GM21381 (cell line): ENCODE measurements around the gene RNF146.
"Not testable (repeated sequence)": the region's sequence is repeated elsewhere in the genome, so short reads cannot be mapped to it uniquely, and the experiment has no call there.

Experiments used
- ATAC-seq: cut with Tn5 transposase; IDR thresholded peaks from one replicate; pipeline ENCODE4 v1.9.1; 2021; ENCODE audit warnings: mild to moderate bottlenecking, moderate library complexity; ENCODE audit not compliant: unreplicated experiment

RNF146 gene

GRCh38 chr6:127266178-127266891, at the start of gene RNF146:
Gene RNF146, plus strand, starts transcription at chr6:127266864. Its CDS starts 13,475 bp downstream, at chr6:127280339.
- ATAC-seq: peak; percentile 81

DNA sequence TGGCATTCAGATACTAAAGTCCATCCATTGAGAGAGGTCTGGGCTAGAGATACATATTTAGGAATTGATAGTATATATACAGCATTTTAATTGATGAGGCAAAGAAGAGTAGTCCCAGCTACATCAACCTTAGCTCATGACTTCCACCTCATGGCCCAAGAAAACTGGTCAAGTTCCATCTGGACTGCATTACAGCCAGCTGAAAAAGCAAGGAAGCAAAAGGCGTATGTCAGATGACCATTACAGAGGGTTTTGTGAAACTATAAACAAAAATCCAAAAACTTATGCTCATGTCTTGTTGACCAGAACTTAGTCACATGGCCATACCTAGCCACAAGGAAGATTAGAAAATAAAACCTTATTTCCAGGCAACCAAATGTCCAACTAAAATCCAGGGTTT, 46.8 kb upstream of the RNF146 start:
- ATAC-seq: no peak

- no peak for ATAC-seq
Observed at GRCh38 chr6:127221201-127221600, 45.5 kb upstream of the RNF146 start.

DNA sequence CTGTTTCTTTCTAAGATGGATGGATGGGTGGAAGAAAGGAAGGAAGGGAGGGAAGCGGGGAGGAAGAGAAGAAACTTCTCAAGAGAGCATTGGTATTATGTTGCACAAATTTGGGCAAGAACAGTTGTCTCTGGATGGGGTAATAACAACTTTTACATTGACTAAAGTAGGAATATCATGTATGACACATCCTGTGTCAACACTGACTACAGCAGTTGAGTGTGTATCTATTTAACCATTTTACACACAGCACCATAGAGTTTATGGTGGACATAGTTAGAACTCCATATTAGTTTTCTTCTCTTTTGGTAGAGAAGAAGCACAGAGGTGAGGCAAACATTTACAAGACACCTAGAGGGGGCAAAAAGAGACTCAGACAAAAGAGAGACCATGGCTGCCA, 44.2 kb upstream of the RNF146 start:
- ATAC-seq: no peak

DNA sequence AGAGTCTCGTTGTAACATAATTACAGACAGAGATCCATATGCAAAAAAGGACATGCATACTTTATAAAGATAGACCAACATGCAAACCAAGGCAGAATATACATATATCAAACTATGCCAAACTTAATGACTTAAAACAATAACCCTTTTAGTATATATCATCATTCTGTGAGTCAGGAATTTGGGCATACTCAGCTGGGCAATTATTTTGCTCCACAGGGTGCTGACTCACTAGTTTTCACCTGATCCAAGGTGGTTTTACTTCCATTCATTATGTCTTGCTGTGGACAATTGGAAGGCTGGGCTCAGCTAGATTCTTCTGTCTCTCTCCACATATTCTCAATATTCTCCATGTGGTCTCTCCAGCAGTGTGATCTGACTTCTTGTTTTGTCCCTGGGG, 41.2 kb upstream of the RNF146 start:
- ATAC-seq: no peak

DNA sequence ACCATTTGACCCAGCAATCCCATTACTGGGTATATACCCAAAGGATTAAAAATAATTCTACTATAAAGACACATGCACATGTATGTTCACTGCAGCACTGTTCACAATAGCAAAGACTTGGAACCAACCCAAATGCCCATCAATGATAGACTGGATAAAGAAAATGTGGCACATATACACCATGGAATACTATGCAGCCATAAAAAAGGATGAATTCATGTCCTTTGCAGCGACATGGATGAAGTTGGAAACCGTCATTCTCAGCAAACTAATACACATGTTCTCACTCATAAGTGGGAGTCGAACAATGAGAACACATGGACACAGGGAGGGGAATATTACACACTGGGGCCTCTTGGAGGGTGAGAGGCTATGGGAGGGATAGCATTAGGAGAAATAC, 32.8 kb upstream of the RNF146 start:
- not testable (repeated sequence) for ATAC-seq

GRCh38 chr6:127243501-127243900, 23.2 kb upstream of the RNF146 start:
- ATAC-seq: no peak

GRCh38 chr6:127247114-127248096, 19.3 kb upstream of the RNF146 start:
- no peak for ATAC-seq

DNA sequence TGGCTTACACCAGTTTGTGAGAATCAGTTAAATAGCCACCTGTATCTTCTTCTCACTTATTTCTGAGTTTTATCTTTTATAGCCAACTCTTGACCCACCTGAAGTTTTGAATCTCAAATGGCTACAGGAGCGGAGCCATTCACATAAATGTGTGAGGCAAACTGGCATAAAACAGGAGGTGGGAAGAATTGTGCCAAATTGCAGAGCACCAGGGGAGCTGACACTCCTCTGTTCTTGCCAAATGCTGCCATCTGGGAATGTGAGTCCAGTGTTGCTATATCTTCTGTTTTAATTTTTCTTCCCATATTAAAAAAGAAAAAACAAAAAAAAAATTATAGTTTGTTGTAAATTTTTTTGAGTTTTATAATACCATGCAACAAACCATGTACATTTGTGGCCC, 17.0 kb upstream of the RNF146 start:
- no peak for ATAC-seq

- ATAC-seq: no peak
Observed at GRCh38 chr6:127255286-127255685, 11.4 kb upstream of the RNF146 start.

GRCh38 chr6:127262896-127263295, 3.8 kb upstream of the RNF146 start:
- no peak for ATAC-seq

DNA sequence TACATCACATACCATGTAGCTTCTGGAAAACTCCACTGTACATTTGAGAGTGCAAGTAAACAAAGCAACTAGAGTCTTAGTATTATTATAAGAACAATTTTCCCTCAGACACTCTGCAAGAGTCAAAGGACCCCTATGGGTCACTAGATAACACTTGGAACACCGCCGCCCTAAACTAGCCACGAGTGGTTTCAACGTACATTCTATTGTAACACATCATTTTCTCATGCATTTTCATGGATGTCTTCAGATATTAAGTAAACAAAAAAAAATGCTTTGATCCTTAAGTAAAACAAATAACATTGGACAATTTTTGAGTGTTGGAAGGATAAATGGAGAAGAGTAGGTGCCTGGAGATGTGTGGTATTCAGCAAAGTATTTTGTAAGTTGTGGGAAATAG, 3.2 kb upstream of the RNF146 start:
- ATAC-seq: no peak

DNA sequence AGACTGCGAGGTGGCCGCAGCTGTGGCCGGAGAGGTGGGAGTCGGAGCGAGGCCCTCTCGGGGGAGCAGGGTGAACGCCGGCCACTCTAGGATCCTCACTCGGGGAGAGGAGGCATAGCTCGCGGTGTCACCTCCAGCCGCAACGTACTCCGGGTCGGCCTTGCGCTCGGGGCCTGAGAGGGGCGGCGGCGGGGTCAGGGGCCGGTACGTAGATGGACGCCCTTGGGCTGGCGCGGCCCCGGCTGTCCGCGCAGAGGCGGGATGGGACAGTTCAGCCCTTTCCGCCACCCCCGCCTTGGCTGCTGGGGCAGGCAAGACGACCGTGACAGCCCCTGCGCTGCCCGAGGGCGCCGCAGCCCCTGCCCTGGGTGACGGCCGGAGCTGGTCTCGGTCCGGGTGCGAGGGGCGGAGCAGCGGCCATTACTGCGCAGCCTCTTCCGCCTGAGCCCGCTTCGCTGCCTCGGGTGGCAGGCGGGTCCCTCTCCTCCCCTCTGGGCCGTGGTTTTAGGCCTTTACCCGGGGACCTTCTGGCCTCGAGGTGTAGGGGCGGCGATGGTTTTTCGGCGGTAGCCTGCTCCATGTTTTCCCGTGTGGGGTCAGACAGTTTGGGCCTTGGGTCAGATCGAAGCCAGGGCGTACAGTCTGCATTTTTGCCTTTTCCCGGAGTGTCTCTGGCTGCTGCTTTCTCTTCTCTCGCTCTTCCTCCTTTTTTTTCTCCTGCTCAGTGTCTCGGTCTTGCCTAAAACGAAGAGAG, 405 bp downstream of the RNF146 start:
- peak; percentile 71 for ATAC-seq

DNA sequence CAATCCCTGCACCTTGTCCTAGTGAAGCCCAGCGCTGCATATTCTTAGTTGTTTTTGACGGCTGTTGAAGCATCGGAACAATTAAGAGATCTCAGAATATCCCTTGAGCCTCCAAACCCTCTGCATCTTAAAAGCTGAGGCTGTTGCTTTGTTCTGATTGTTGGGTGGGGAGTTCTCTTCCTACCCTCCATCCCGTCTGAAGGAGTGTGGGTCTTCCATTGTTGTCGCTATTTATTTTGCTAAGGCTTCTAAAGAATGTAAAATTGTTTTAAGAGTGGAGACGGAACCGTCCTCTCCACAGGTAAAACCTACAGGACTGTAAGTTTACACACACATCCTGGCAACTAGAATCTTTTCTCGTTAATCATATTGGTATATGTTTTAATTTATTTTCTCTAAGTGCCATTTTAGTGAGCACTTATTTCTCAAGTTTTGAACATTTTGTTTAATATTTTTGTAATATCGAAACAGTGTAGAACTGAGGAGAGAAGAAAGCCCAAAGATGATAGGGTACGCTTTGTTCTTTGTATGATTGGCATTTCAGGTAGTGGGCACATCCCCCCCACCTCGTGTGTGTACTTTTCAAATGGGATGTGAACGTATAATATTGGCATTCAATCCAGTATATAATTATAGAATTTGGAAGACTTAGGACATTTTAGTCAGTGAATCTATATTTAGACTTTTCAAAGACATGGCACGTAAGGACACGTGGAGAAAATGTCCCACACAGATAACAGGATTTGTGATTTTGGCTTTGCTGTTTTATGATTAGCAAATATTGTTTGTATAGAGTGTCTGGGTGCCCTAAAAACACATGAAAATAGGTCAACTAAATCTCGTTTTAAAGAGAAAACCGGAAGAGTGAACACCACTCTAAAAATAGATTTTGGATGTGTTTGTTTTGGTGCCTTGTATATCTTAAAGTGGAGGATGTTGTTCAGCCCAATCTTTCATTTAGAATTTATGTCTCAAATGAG, 1.3 kb downstream of the RNF146 start:
- ATAC-seq: no peak

GRCh38 chr6:127272576-127272975, 5.9 kb downstream of the RNF146 start:
- ATAC-seq: no peak

- ATAC-seq: no peak
Observed at GRCh38 chr6:127273499-127273898, 6.8 kb downstream of the RNF146 start.

DNA sequence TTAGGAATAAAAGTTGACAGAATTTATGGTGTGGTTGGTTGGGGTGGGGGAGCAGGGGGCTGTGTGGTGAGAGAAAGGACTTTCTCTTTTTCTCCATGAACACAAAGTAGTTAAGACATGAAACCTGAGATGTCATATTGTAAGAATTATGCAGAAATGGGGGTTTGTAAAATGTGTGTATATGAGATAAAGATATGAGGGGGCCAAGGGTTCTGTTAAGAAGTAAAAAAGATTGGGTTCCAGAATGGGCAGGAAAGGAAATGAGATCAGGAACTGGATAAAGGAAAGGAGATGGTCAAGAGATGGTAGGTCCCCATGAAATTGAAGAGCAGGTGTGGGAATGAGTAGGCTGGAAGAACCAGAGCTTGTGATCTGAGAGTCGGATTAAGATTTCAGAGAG, 9.7 kb downstream of the RNF146 start:
- no peak for ATAC-seq

DNA sequence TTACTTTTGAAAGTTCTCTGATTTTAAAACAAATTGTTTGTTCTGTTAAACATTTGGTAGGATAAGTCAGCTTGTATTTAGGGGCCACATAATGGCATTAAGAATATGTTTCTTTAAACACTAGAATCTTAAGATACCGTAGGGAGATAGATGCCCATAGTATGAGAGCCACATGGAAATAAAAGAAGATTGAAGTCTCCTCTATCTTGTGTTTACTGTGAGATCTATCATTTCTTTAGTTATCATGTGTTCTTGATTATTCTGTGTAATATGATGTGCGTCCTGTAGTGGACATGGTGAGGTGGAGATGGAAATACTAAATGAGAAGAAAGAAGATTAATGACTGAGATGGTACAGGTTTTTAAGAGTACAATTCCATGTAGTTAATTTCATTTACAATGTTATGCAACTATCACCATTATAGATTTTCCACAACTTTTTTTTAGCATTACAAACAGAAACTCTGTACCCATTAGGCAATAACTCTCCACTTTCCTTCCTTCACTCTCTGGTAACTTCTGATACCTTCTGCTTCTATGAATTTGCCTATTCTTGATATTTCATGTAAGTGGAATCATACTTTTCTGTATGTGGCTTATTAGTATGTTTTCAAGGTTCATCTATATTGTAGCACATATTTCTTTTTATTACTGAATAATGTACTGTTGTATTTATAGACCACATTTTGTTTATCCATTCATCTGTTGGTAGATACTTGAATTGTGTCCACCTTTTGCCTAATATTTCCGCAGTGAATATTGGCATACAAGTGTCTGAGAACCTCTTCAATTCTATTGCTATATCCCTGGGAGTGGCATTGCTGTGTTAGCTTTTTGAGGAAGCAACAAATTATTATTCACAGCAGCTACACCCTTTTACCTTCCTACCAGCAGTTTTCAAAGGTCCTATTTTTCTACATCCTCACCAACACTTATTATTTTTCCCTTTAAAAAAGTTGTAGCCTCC, 11.5 kb downstream of the RNF146 start:
- ATAC-seq: no peak

GRCh38 chr6:127279815-127280214, 13.2 kb downstream of the RNF146 start:
- ATAC-seq: no peak
